ENCODE results near the gene PNMA8C. TPM values are rescaled to one million over a fixed set of nuclear protein-coding genes. Genes with fewer than 3 reads are reported as not detected.

The PNMA8C gene
- total RNA-seq, 1 donor from 2014 or later, result 0.98 TPM

GRCh38 chr19:46383171-46383815 is 45.4 kb downstream of the PNMA8C start:
- H3K27me3 ChIP-seq (ENCODE audit: insufficient read depth, low read length), result no peaks in the 10 kb centered on the region
- no peak overlapping the region for H3K4me3 ChIP-seq (ENCODE audit: insufficient read depth, low read depth, low read length)
- Mint-ChIP-seq H3K4me3 (ENCODE audit: unreplicated experiment) (no peak overlapping the region), H3K27me3 (ENCODE audit: low read depth, unreplicated experiment) (no peaks in the 10 kb centered on the region), H3K9me3 (ENCODE audit: unreplicated experiment) (no peaks in the 10 kb centered on the region), H3K36me3 (ENCODE audit: low read depth, unreplicated experiment) (peaks cover 27% of the 10 kb centered on the region), H3K27ac (ENCODE audit: unreplicated experiment) (no peak overlapping the region), H3K4me1 (ENCODE audit: low read depth, unreplicated experiment) (peaks cover 2% of the 10 kb centered on the region)
- no peak overlapping the region for H3K27ac ChIP-seq (ENCODE audit: low read depth, low read length)
- peaks cover 2% of the 10 kb centered on the region for H3K4me1 ChIP-seq (ENCODE audit: insufficient read depth, low read length)
- peaks cover 31% of the 10 kb centered on the region for H3K36me3 ChIP-seq (ENCODE audit: insufficient read depth, low read length)
- no peak for TF ChIP-seq CTCF (IDR thresholded peaks at IDR 0.05; ENCODE audit: insufficient read depth, low read depth, low read length)
- TF ChIP-seq EZH2 (IDR thresholded peaks at IDR 0.05; ENCODE audit: insufficient read depth, low read length), result no peak
- H4K20me1 ChIP-seq (ENCODE audit: insufficient read depth, low read length), result peaks cover 8% of the 10 kb centered on the region
- DNase-seq (ENCODE audit: low read depth) (no peak), FAIRE-seq (no peak)
- H2AFZ ChIP-seq (ENCODE audit: low read depth, low read length), result no peak overlapping the region
- peaks cover 27% of the 10 kb centered on the region for H3K79me2 ChIP-seq (ENCODE audit: insufficient read depth, low read length)
- H3K4me2 ChIP-seq (ENCODE audit: low read length), result no peak overlapping the region
- H3K9ac ChIP-seq (ENCODE audit: low read length), result no peak overlapping the region
- H3K9me3 ChIP-seq (ENCODE audit: insufficient read depth, low read depth, low read length), result no peaks in the 10 kb centered on the region

- Mint-ChIP-seq H3K36me3 (ENCODE audit: low read depth, unreplicated experiment) (peaks cover 31% of the 10 kb centered on the region), H3K27ac (ENCODE audit: unreplicated experiment) (no peak overlapping the region), H3K4me3 (ENCODE audit: unreplicated experiment) (no peak overlapping the region), H3K4me1 (ENCODE audit: low read depth, unreplicated experiment) (peaks cover 7% of the 10 kb centered on the region), H3K9me3 (ENCODE audit: unreplicated experiment) (no peaks in the 10 kb centered on the region), H3K27me3 (ENCODE audit: low read depth, unreplicated experiment) (no peaks in the 10 kb centered on the region)
- H3K4me2 ChIP-seq (ENCODE audit: low read length), result no peak overlapping the region
- H3K79me2 ChIP-seq (ENCODE audit: insufficient read depth, low read length), result peaks cover 27% of the 10 kb centered on the region
- no peak overlapping the region for H2AFZ ChIP-seq (ENCODE audit: low read depth, low read length)
- no peaks in the 10 kb centered on the region for H3K9me3 ChIP-seq (ENCODE audit: insufficient read depth, low read depth, low read length)
- DNase-seq (ENCODE audit: low read depth) (no peak), FAIRE-seq (no peak)
- H3K4me1 ChIP-seq (ENCODE audit: insufficient read depth, low read length), result peaks cover 8% of the 10 kb centered on the region
- TF ChIP-seq EZH2 (IDR thresholded peaks at IDR 0.05; ENCODE audit: insufficient read depth, low read length) (no peak), CTCF (IDR thresholded peaks at IDR 0.05; ENCODE audit: insufficient read depth, low read depth, low read length) (no peak)
- H4K20me1 ChIP-seq (ENCODE audit: insufficient read depth, low read length), result peaks cover 8% of the 10 kb centered on the region
- H3K36me3 ChIP-seq (ENCODE audit: insufficient read depth, low read length), result peaks cover 35% of the 10 kb centered on the region
- H3K4me3 ChIP-seq (ENCODE audit: insufficient read depth, low read depth, low read length), result no peak overlapping the region
- H3K27me3 ChIP-seq (ENCODE audit: insufficient read depth, low read length), result no peaks in the 10 kb centered on the region
- H3K27ac ChIP-seq (ENCODE audit: low read depth, low read length), result no peak overlapping the region
- no peak overlapping the region for H3K9ac ChIP-seq (ENCODE audit: low read length)
Measured at GRCh38 chr19:46381756-46382345, 46.9 kb downstream of the PNMA8C start.

- Histone ChIP-seq H3K9ac (ENCODE audit: low read length) (no peak overlapping the region), H3K4me2 (ENCODE audit: low read length) (no peak overlapping the region), H3K4me3 (ENCODE audit: insufficient read depth, low read depth, low read length) (no peak overlapping the region), H3K79me2 (ENCODE audit: insufficient read depth, low read length) (peaks cover 27% of the 10 kb centered on the region), H3K27me3 (ENCODE audit: insufficient read depth, low read length) (no peaks in the 10 kb centered on the region), H3K27ac (ENCODE audit: low read depth, low read length) (no peak overlapping the region), H3K36me3 (ENCODE audit: insufficient read depth, low read length) (peaks cover 40% of the 10 kb centered on the region), H3K9me3 (ENCODE audit: insufficient read depth, low read depth, low read length) (no peaks in the 10 kb centered on the region), H2AFZ (ENCODE audit: low read depth, low read length) (no peak overlapping the region), H4K20me1 (ENCODE audit: insufficient read depth, low read length) (peaks cover 8% of the 10 kb centered on the region), H3K4me1 (ENCODE audit: insufficient read depth, low read length) (peaks cover 8% of the 10 kb centered on the region)
- Mint-ChIP-seq H3K4me1 (ENCODE audit: low read depth, unreplicated experiment) (peaks cover 7% of the 10 kb centered on the region), H3K9me3 (ENCODE audit: unreplicated experiment) (no peaks in the 10 kb centered on the region), H3K36me3 (ENCODE audit: low read depth, unreplicated experiment) (peaks cover 34% of the 10 kb centered on the region), H3K27ac (ENCODE audit: unreplicated experiment) (no peak overlapping the region), H3K4me3 (ENCODE audit: unreplicated experiment) (no peak overlapping the region), H3K27me3 (ENCODE audit: low read depth, unreplicated experiment) (no peaks in the 10 kb centered on the region)
- FAIRE-seq (no peak), DNase-seq (ENCODE audit: low read depth) (no peak)
- TF ChIP-seq CTCF (IDR thresholded peaks at IDR 0.05; ENCODE audit: insufficient read depth, low read depth, low read length) (no peak), EZH2 (IDR thresholded peaks at IDR 0.05; ENCODE audit: insufficient read depth, low read length) (no peak)
Measured at GRCh38 chr19:46381346-46381745, 47.4 kb downstream of the PNMA8C start.

Measured in astrocyte (in vitro differentiated cells and primary cell).